A549 treated with ZK216348 at 1 μM for 4 hours (cell line): ENCODE data around the gene KANK3. TPM values are rescaled to one million over a fixed set of nuclear protein-coding genes. Genes with fewer than 3 reads are reported as not detected.

Experiments used
- total RNA-seq: library from RNA; stranded (reverse); fragments of 200-300 nt; extraction: Qiagen RNA extraction; gene quantifications from 5 replicates; pipeline ENCODE4 v1.2.3, GENCODE V29; 2022; ENCODE audit warnings: low read depth

Gene KANK3
- 2.3 to 6.6 TPM (median 6.0 TPM) in 5 replicates for total RNA-seq

GRCh38 chr19:8342684-8343482 lies at the start of gene KANK3:
KANK3 (minus strand) TSS chr19:8343262; CDS start chr19:8337828, 5,434 bp downstream.

DNA sequence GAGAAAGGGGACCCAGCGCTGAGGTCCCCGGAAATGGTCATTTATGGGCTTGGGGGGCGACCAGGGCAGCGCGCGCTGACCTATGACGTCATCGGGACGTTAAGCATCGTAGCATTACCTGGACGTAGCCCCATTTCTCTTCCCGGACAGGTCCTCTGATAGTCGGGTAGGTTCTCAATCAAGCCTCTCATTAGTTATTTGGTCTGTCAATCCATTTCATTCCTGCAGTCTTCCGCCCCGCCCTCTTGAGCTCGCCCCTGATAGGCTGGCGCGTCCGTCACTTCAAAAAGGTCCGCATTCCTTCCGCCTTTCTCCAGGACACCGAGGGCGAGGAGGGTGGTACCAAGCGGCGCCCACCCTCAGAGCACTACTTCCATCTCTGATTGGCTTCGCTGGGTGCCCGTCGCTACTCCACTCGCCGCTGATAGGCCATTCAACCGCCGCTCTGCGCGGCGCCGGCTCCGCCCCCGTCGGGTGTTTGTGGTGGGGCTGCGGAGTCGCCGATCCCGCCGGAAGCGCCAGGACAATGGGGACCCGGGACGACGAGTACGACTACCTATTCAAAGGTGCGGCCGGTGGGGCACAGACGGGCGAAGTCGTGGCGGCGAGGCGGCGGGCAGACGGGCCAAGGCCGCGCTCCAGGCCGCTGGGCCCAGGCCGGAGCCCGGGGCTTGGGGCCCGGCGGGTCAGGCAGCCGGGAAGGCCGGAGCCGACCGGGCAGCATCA lies 47.0 kb upstream of the KANK3 start, which contains the start of gene RAB11B:
Gene RAB11B (plus strand): TSS at position 470 of the 726 bp plus-strand sequence. CDS start 57 bp downstream, at position 527.

DNA sequence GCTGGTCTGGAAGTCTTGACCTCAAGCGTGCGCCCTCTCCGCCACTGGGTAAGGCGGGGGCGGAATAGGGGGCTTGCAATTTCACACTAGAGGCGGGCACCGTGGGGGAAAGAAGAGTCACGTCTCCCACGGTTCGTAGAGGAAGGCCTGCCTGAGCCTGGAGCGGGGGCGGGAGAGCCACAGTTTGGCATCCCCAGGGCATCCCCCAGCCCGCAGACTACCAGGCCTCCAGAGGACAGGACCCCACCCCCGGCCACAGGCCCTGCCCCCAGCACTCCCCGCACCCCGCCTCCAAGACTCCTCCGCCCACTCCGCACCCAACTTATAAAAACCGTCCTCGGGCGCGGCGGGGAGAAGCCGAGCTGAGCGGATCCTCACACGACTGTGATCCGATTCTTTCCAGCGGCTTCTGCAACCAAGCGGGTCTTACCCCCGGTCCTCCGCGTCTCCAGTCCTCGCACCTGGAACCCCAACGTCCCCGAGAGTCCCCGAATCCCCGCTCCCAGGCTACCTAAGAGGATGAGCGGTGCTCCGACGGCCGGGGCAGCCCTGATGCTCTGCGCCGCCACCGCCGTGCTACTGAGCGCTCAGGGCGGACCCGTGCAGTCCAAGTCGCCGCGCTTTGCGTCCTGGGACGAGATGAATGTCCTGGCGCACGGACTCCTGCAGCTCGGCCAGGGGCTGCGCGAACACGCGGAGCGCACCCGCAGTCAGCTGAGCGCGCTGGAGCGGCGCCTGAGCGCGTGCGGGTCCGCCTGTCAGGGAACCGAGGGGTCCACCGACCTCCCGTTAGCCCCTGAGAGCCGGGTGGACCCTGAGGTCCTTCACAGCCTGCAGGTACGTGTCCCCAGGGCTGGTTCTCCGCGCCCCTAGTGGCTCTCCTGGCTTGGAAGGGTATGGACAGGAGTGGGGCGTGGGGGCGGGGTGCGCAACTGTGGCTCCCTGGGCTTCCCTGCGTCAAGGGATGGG lies 21.0 kb upstream of the KANK3 start, which contains the start of gene ANGPTL4:
Gene ANGPTL4 (plus strand): TSS at position 353 of the 969 bp plus-strand sequence. CDS start 167 bp downstream, at position 520.

GRCh38 chr19:8321067-8321985 lies 21.7 kb downstream of the KANK3 start, which contains the start of the genes NDUFA7 and RPS28:
NDUFA7 (minus strand) TSS chr19:8321375; CDS start chr19:8321358, 17 bp downstream.
RPS28 (plus strand) TSS chr19:8321496; CDS start chr19:8321531, 35 bp downstream.

DNA sequence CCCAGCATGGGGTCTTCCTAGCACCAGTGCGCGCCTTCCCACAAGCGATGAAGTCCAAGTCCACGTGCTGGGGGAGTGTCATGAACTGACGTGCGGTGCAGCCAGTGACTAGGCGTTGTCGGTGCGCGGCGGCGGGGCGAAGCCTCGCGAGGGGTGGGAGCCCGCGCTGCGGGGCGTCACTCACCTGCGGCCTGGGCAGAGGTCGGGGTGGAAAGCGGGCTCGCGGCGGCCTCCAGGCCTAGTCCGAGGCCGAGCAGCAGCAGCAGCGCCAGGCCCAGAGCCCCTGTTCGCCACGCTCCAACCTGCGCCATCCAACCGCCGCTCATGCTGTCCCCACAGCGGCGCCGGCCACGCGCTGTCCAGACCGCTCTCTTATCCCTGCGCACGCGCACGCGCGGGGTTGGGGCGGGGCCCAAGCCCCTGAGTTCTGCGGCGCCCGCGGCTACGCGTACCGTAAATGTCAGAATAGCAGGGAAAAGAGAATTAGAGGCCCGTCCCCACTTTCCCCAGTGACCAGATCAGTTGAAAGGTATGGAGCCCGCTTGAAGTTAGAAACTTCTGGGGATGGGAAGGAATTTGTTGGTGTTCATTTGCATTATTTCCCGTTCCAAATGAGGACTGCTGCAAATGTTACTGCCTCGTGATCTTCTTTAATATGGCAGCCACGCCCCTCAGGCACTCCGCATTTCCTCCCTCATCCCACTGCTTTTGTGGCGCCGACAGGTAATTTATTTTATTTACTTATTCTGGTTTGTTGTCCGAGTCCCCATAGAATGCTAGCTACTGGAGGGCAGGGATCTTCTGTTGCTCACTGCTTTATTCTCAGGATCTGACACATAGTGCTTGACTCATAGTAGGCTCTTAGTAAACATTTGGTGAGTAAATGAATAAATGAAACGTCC lies 34.8 kb downstream of the KANK3 start, which contains the start of gene CD320:
Gene CD320 (minus strand): TSS at position 394 of the 902 bp plus-strand sequence. CDS start 68 bp downstream, at position 326.

Other genes starting within 250 kb of the KANK3 start
- gene FBN3, start 193.7 kb downstream of the KANK3 start, total RNA-seq, result not detected in 5 replicates
- gene CERS4, start 133.9 kb downstream of the KANK3 start, total RNA-seq, result 3.5 to 4.0 TPM (median 3.7 TPM) in 5 replicates
- gene CD320, start 34.9 kb downstream of the KANK3 start, total RNA-seq, result 45.0 to 102 TPM (median 92.5 TPM) in 5 replicates
- gene NDUFA7, start 21.9 kb downstream of the KANK3 start, total RNA-seq, result 21.4 to 98.3 TPM (median 89.2 TPM) in 5 replicates
- 394 to 871 TPM (median 794 TPM) in 5 replicates for gene RPS28, start 21.8 kb downstream of the KANK3 start, total RNA-seq
- gene ANGPTL4, start 20.9 kb upstream of the KANK3 start, total RNA-seq, result 297 to 524 TPM (median 412 TPM) in 5 replicates
- gene RAB11B, start 47.1 kb upstream of the KANK3 start, total RNA-seq, result 86.6 to 98.4 TPM (median 92.1 TPM) in 5 replicates
- 13.8 to 22.7 TPM (median 16.4 TPM) in 5 replicates for gene MARCHF2, start 70.0 kb upstream of the KANK3 start, total RNA-seq
- 247 to 299 TPM (median 251 TPM) in 5 replicates for gene HNRNPM, start 101.7 kb upstream of the KANK3 start, total RNA-seq
- gene PRAM1, start 159.4 kb upstream of the KANK3 start, total RNA-seq, result 0.19 to 0.27 TPM (median 0.25 TPM) in 3 of 5 replicates, not detected in the others
- 14.2 to 21.2 TPM (median 19.7 TPM) in 5 replicates for gene ZNF414, start 170.9 kb upstream of the KANK3 start, total RNA-seq
- 0.24 to 0.45 TPM (median 0.28 TPM) in 5 replicates for gene MYO1F, start 234.2 kb upstream of the KANK3 start, total RNA-seq